GM21737 (cell line): ENCODE measurements around the gene FOXP1.

Experiments used
- ATAC-seq: cut with Tn5 transposase; IDR thresholded peaks from one replicate; pipeline ENCODE4 v1.9.1; 2021; ENCODE audit warnings: mild to moderate bottlenecking, moderate library complexity; ENCODE audit not compliant: unreplicated experiment

The FOXP1 gene

GRCh38 chr3:71384837-71385716, 198.5 kb downstream of the FOXP1 start:
- no peak for ATAC-seq

DNA sequence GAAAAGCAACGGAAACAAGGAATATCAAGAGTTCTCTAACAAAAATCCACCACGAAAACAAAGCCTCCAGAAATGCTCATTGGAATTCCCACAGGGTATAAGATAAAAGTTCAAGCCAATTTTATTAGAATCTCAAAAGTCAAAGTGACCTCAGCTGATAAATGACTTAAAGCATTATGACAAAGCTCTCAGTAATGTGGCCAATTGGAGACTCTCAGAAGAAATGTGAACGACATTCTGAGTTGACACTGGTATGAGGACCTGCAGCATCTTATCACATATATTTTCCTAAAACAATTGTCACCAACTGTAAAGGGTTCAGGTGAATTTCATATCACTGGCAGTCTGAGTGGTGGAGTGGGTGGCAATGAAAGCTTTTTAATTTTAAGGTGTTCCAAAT, 199.1 kb downstream of the FOXP1 start:
- no peak for ATAC-seq

- no peak for ATAC-seq
Measured at GRCh38 chr3:71380096-71380495, 203.4 kb downstream of the FOXP1 start.

- no peak for ATAC-seq
Measured at GRCh38 chr3:71378509-71378908, 205.0 kb downstream of the FOXP1 start.

DNA sequence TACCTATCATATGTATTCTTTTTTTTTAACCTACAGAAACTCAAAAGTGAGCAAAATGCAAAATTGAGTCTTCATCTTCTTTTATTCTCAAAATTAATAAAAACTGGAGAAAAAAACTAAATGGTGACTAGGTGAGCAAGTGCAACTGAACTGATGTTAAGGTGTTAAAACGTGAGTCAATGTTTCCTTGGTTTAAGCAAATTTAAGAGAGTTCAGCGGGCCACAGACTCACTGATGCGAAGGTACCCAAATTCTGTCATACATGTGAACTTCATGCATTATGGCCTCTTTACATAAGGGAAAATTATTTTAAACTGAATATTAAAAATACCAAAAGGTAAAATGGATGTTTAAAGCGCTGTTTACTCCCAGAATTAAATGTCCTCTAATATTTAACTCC, 206.6 kb downstream of the FOXP1 start:
- ATAC-seq, result no peak

- ATAC-seq, result no peak
Measured at GRCh38 chr3:71376503-71376902, 207.0 kb downstream of the FOXP1 start.

GRCh38 chr3:71374582-71374981, 208.9 kb downstream of the FOXP1 start:
- ATAC-seq, result no peak

- ATAC-seq, result no peak
Measured at GRCh38 chr3:71372911-71373637, 210.5 kb downstream of the FOXP1 start.

DNA sequence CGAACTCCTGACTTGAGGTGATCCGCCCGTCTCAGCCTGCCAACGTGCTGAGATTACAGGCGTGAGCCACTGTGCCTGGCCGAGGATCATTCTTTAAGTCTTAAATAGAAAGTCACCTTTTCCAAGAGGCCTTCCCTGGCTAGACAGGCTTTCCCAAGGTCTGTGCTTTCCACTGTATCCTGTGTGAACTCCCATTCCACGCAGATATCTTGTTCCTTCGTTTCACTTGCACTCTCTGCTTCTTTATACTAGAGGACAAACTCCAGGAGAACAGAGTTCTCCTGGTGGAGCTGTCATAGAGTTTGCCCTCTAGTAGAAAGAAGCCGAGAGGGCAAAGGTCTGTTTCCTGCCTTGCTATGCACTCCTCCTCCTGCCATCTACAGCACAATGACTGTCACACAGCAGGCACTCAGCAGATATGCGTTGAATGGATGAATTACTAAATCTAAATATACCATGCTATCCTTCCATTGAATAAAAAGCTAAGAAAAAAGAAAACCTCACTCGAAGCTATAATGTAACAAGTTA, 211.2 kb downstream of the FOXP1 start:
- no peak for ATAC-seq

- no peak for ATAC-seq
Measured at GRCh38 chr3:71371282-71371681, 212.2 kb downstream of the FOXP1 start.

GRCh38 chr3:71370467-71370866, 213.1 kb downstream of the FOXP1 start:
- ATAC-seq, result no peak

DNA sequence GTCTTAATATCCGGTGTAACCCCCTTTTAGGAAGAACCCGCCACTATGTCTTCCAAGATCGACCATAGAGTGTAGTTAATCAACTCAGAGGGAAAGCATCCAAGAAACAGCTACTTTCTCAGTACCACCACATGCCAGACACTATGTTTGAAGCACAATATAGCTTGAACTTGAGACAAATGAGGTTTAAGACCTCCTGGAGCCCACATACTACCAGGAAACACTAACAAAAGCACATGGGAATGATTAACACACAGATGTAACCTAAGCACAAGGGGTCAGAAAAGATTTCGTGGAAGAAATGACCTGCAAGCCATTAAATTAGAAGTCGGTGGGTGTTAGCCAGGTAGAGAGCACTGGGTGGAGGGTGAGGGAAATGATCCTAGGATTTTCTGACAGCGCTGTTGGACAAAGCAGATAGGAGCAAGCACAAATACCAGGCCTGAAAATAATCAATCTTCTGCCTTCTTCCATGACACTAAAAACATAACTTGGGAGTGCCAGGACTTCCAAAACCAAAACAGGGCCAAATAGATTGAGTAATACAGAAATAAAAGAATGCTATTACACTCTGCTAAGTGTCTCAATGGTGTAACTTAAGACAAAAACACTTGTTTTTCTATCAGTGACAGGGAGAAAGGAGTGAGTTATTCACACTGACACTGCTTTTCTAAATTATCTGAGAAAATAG, 213.7 kb downstream of the FOXP1 start:
- no peak for ATAC-seq

DNA sequence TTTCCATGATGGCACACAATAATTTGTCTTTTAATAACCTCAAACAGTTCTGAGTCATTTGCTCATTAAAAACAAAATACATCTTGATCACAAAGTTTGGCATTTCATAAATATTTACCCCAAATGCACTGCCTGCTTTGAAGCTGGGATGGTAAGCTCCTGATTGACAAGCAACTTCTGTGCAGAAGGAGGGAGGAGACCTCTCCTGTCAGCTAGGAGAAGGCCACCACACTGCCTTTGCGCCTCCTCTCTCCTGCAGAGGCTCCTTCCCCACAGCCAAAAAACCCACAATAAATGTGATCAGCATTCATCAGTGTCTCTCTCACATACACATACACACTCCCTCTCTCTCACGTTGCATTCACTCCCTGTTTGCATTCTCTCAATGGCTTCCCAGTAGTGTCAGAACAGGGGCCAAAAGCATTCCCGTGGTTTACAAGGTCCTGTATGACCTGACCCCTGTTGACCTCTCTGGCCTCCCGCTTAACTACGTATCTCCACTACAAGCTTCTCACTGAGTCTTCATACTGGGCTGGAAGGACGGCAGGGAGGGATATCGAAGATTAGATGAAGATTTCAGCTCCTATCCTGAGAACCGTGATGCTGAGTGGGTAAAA, 216.4 kb downstream of the FOXP1 start:
- ATAC-seq, result no peak

DNA sequence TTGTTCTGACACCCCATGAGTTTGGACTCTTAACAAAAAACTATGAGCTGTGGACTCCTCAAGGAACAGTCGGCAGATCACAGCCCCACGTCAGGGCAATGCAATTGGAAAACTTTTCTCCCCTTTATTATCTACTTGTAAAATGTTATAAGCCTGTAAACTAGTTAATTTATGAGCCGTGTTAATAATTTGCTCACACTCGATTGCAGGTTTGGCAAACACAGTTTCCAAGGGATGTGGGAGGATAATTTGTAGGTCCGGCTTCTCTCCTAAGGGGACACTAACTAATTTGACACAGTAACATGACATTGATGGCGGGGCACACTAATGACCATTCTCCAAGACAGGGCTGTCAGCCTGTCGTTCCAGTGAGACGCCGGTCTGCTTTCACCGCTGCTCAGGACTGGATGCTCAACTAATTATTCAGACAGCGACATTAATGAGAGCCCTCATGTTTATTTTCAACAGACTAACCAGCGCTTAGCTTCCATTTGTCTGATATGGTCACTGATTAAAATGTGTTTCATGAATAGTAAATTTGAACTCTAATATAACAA, 222.1 kb downstream of the FOXP1 start:
- ATAC-seq, result no peak

DNA sequence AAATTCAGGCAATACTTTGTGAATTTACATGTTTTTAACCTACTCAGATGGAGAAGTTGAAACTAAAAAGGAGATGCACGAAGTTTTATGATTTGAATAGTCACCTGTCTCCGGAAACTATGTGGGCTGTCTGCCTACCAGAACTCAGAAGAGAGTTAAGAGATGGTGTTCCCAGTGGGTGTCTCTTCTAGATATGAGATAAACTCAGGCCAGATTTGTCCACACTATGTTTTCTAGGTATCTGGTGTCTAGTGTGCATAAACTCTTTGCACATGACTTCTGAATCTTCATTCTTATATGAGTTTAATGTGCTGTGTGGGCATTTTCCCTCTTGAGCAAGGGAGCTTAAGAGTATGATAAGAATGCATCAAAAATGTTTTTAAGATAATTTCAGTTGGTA, 222.8 kb downstream of the FOXP1 start:
- peak; percentile 79 for ATAC-seq

GRCh38 chr3:71360180-71360579, 223.3 kb downstream of the FOXP1 start:
- ATAC-seq, result peak; percentile 36

DNA sequence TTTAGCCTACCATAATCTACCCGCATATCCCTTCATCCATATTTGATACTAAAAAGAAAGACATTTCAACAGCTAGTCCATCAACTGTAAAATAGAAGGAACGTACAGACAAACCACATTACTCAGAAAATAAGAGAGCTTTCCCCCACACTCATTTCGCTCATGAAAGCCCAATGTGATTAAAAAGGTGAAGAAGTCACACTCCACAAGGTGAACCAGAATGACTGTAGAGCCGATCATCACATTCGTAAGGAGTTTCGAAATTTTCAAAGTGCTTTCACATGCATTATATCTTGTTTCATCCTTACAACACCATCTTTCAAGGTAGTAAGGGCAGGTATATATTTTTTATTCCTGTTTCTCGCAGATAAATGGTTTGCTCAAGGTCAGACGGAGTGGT, 225.3 kb downstream of the FOXP1 start:
- ATAC-seq, result no peak

DNA sequence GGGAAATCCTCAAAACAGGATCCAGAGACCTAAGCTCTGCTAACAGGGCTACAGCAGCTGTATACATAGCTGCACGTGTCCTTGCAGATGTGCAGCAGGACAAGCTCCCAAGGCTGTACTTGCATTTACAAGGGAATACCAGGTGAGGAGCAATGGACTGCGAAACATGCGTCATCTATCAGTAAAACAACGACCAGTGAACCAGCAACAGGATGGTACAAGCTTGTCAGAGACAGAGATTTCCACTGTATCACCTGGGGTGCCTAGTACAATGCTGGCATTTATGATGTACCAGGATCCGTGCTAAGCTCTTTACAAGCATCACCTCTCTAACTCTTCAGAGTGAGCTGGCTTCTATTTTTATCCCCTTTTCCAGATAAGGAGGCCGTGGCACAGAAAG, 227.3 kb downstream of the FOXP1 start:
- no peak for ATAC-seq

DNA sequence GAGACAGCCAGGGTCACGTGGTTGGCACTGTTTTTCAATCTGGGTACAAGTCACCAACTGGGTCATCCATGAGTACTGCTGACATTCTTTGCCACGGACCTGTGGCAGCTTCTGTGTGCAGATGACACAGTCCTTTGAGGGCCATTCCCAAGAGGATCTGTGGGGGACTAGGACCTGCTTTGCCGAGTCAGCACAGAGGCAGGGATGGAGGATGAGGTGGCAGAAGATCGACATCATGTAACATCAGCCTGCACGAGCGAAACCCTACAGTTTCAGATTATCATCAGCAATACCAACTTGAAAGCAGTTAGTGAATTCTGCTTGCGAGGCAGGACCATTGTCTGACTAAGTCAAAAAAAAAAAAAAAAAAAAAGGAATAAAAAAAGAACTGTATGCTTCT, 227.7 kb downstream of the FOXP1 start:
- ATAC-seq, result no peak

DNA sequence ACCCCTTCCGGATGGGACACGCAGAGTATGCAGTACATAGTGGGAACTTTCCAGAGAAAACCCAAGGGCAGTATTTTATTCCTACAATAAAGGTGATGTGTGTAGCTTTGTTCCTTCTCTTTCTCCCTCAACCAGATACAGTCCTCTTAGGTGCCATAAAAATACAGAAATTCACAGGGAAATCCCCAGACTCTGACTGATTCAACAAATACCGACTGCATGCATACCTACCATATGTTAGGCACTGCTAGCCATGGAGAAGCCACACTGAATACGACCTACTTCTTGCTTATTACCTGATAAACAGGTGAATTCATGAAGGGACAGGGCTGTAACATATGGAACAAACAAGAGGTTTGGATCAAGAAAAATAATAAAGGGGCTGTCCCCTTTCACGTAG, 228.5 kb downstream of the FOXP1 start:
- no peak for ATAC-seq
